HEK293 (cell line): Measurements from ENCODE around the gene GAREM1.

Experiments
- CTCF ChIP-seq: fragments of 450-650 bp; formaldehyde crosslinking; IDR thresholded peaks from 2 replicates; pipeline ENCODE4 v1.5.1; 2016; ENCODE audit warnings: missing biosample characterization, missing genetic modification characterization
- IKZF3 ChIP-seq: fragments of 450-650 bp; IDR thresholded peaks from 2 replicates; pipeline ENCODE4 v1.5.0; 2018; ENCODE audit warnings: missing biosample characterization, mild to moderate bottlenecking, missing genetic modification characterization, moderate library complexity
- MYNN ChIP-seq: fragments of 450-650 bp; formaldehyde crosslinking; IDR thresholded peaks from 2 replicates; pipeline ENCODE4 v1.5.1; 2016; ENCODE audit warnings: missing biosample characterization, missing genetic modification characterization, borderline replicate concordance
- ZBTB21 ChIP-seq: fragments of 450-650 bp; formaldehyde crosslinking; IDR thresholded peaks from 2 replicates; pipeline ENCODE4 v1.5.1; 2017; ENCODE audit warnings: missing biosample characterization, missing genetic modification characterization
- ZNF121 ChIP-seq: fragments of 450-650 bp; formaldehyde crosslinking; IDR thresholded peaks from 2 replicates; pipeline ENCODE4 v1.5.1; 2016; ENCODE audit warnings: missing biosample characterization, missing genetic modification characterization

DNA sequence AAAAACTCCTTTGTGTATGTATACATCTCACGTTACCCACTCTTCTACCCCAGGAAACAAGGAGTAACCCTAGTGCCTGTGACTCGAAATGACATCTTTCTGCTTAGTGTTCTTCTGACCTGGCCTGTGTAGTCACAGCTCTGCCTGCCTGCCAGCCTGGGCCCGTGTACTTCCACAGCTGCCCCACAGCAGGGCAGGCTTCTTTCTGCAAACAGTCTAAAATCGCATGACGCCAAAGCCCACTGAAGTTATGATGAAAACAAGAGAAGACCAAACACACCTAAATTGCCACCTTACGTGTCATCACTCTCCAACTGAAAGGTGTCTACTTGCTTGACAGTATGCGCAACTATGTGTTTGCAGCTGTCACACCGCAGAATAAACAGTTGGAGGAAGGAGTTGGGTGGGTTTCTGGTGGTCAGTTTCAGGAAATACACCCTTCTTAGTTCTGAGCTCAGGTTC lies 1.5 kb downstream of the GAREM1 start:
- no peak for TF ChIP-seq MYNN (tag by site-specific recombination)
- peak; percentile 87 for TF ChIP-seq CTCF (tag by site-specific recombination)
- no peak for TF ChIP-seq ZNF121 (tag by site-specific recombination)
- no peak for TF ChIP-seq ZBTB21
- no peak for TF ChIP-seq IKZF3 (tag by site-specific recombination)
